GM18520 (cell line): ENCODE data around the gene PLS3.
"Not testable (repeated sequence)": the region's sequence is repeated elsewhere in the genome, so short reads cannot be mapped to it uniquely, and the experiment has no call there.

ENCODE experiments used
- ATAC-seq: cut with Tn5 transposase; IDR thresholded peaks from one replicate; pipeline ENCODE4 v1.9.1; 2021; ENCODE audit not compliant: unreplicated experiment

PLS3 gene

GRCh38 chrX:115560978-115561604, at the start of gene PLS3:
Gene PLS3 (plus strand): TSS chrX:115561174. CDS start chrX:115610251, 49,077 bp downstream.
- ATAC-seq, result no peak

DNA sequence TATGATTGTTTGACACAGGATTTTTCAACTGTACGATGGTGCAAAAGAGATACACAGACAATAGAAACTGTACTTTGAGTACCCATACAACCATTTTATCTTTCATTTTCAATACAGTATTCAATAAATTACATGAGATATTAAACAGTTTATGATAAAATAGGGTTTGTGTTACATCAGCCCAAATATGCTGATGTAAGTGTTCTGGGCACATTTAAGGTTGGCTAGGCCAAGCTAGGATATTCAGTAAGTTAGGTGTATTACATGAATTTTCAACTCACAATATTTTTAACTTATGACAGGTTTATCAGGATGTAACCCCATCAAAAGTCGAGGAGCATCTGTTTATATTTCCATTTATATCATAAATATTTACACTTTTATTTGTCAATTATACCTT, 42.9 kb upstream of the PLS3 start:
- ATAC-seq, result no peak

GRCh38 chrX:115521741-115522140, 39.2 kb upstream of the PLS3 start:
- ATAC-seq, result no peak

GRCh38 chrX:115522952-115523351, 38.0 kb upstream of the PLS3 start:
- ATAC-seq, result no peak

DNA sequence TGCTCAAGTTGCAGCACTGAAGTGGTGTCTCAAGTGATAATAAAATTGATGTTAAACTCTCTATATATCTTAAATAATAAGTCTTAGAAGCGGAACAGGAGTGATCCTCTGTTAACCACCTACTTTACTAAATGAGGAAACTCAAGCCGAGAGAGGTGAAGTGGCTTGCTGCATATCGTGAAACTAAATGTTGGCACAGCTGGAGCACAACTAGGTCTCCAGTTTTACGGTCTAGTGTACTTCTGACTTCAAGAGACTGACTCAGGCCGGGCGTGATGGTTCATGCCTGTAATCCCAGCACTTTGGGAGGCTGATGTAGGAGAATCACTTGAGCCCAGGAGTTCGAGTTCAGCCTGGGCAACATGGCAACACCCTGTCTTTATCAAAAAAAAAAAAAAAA, 35.5 kb upstream of the PLS3 start:
- no peak for ATAC-seq

- no peak for ATAC-seq
Observed at GRCh38 chrX:115531818-115532403, 29.1 kb upstream of the PLS3 start.

DNA sequence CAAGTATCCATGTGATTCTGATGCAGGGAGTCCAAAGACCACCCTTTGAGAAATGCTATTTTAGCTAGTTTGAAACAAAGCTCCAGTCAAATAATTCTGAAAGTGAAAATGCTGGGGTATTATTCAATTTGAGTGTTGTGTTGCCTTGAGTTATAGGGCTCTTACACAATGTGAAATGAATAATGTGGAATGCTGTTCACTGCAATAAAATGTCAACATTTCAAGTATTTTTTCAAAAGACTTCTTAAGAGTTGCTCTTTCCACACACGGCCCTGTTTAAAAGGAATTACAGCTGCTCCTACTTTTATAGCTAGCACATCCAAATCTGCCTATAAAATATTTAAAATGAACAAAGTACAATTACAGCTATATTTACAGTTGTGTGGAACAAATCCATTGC, 27.5 kb upstream of the PLS3 start:
- ATAC-seq, result no peak

- ATAC-seq, result no peak
Observed at GRCh38 chrX:115534383-115534782, 26.6 kb upstream of the PLS3 start.

GRCh38 chrX:115535421-115535820, 25.6 kb upstream of the PLS3 start:
- no peak for ATAC-seq

DNA sequence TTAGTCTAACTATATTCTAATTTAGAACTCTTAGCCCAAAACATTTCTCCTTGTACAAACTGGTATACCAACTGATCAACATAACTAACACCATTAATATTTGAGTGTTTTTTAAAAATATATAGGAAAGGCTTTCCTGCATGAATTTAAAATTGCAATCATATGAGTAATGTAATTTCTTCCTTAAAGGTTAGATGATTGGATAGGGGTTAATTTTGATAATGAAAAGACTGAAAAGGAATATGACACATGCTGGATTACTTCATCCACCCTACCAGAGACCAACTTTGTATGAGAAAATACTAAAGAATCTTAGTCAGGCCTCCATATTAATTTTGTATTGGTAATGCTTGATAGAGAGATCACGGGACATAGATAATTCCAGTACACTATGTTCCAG, 25.1 kb upstream of the PLS3 start:
- no peak for ATAC-seq

DNA sequence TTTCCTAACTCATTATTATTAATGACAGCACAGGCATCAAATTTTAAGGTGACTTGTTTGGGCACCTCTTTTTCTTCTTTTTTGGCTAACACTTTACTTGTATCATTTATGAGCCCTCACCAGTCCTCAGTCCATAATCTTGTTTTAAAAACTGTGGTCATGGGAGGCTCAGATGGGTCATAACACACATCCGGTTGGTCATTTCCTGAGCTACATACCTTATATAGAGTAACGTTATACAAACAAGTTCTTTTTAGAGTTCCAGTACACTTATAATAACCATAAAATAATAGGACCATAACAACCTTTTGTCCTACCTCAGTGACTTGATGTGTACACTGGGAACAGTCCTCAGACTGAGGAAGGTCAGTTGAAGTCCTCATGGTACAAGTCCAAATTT, 21.1 kb upstream of the PLS3 start:
- no peak for ATAC-seq

- not testable (repeated sequence) for ATAC-seq
Observed at GRCh38 chrX:115541045-115541444, 19.9 kb upstream of the PLS3 start.

GRCh38 chrX:115547448-115547847, 13.5 kb upstream of the PLS3 start:
- no peak for ATAC-seq

DNA sequence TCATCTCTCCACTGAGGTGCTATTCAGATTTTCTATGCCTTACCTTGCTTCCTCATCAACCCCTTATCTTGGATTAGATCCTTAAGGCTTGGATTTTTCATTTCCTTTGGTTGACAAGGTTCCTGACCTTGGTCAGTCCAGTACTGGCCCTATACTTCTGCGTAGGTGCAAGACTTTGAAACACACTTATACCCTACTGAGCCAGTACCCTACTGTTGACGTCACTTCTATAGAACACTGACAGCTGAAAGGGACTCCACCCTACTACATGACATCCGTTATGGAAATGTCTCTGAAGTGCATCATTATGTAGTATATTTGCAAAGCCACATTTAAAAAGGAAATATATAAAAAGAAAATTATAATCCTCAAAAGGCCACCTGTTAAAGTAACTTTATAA, 12.0 kb upstream of the PLS3 start:
- ATAC-seq, result no peak

DNA sequence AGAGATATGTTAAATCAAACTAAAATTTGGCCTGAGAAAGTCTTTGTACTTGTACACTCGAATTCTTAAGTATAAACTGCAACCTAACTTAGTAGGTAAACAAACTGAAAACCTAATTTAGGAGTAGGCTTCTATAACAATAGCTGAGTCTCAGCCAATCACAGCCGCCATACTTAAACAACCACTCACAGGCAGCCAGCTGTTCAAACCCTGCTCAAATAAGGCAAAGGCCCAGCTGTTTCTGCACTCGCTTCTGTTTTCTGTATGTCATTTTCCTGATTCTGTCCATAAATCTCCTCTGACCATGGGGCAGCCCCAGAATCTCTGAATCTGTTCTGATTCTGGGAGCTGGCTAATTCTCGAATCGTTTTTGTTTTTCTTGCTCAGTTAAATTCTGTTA, 7.8 kb upstream of the PLS3 start:
- ATAC-seq, result no peak

DNA sequence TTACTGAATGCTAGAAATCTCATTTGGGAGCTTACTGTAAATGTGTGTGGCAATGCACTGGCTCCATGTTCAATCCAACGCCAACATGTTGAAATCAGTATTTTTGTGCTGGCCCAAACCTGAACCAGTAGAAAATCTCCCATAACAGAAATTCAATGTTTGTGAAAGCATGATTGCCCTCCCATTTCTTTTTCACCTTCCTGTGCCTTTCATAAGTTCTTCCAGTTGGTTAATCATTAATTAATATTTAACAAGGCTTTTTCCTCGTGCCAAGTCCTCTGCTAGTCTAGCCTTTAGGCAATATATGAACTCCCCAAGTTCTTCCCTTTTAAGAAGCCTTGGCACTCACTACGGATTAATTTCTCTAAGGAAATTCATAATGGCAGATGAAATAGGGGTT, 1.3 kb upstream of the PLS3 start:
- ATAC-seq, result no peak

DNA sequence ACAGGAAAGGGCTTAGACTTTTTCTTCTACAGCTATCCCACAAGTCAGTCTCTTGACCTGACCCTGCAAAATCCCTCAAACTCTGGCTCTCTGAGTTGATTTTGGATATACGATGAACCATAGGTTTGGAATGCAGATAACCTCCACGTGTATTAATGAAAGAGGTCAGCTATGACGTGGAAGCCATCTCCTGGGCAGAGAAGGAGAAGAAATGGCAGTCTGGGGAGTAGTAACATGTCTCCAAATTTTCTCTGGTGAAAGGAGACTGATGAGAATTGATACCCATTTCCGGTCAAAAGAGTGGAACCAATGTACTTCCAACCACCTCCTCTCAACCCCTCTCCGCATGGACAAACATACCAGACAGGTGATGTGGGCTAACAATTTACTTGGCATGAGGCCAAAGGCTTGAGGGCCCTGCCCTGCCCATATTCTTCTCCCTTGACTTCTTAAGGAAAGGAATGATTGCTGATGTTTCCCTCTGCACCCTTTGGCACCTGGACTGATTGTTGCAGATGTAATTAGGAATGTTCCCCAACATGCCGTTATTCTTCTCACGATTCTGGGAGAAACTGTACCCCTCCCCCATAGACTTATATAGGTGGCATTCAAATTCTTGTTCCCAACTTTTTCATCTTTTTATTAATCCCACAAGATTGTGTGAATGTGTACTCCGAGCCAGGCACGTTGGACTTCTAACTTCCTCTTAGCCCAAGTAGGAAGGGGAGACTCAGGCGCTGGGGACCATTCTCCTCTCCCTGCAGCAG, 580 bp upstream of the PLS3 start:
- ATAC-seq, result no peak

GRCh38 chrX:115561605-115562479, 868 bp downstream of the PLS3 start:
- ATAC-seq, result no peak

DNA sequence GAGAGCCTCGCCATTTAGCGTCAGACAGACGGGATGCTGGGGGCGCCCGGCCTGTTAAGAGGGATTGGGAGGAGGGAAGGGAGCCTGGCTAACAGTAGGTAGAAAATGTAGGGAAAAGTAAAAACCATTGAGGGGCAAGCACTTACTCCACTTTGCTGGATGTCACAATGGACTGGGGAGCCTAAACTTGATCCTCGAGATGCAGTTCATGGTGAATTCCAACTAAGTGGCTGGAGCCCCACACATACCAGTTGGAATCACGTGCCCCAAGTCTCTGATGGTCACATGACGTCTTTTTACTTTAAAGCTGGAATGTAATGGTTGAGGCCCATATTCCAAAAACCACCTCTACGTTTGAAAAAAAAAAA, 1.5 kb downstream of the PLS3 start:
- ATAC-seq, result no peak

DNA sequence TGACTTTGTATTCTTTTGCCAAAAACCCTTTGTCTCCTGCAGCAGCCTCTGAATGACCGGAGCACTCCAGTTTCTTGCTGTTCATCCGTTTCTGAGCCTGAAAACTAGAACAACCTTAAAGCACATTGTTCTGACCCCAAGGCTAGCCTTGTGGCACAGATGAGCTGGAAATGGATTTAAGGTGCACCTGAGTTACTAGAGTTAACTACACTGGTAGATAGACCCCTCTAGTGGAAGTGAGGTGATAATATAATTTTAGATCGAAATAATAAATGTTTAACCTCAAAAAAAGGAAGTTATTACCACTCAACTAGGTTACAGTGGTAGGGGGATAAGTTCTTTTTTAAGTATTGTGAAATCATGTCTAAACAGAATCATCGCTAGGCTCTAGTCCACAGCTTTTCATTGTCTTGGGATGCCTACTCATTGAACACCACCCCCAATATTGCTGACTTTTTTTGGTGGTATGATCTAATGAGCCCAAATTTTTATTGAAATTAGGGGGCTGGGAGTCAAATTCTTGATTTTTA, 2.7 kb downstream of the PLS3 start:
- no peak for ATAC-seq

DNA sequence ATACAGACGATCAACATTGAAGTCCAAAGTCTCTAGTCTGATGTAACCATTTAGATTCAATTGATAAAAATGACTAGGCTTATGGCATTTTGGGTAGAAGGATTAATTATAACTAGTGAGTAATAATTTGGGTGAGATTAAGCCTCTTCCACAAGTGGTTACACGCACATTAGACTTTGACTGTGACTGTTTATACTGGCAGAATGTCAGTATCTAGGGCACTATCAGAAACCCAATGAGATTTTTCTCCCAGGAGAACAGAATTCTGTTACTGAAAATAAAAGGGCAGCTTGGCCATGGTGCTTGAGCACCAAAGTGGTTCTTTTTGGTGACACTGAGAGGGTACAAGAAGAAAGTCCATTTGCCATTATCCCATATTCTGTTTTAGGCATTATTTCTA, 3.3 kb downstream of the PLS3 start:
- no peak for ATAC-seq
